SH-SY5Y (cell line): ENCODE measurements around the gene IGDCC3.

ENCODE experiments used
- GATA2 ChIP-seq: IDR thresholded peaks from 2 replicates; pipeline ENCODE4 v1.6.1; 2011; ENCODE audit warnings: mild to moderate bottlenecking, low read depth, low read length
- GATA3 ChIP-seq: IDR thresholded peaks from 2 replicates; pipeline ENCODE4 v1.6.1; 2011; ENCODE audit warnings: low read depth, mild to moderate bottlenecking, low read length, moderate library complexity

GRCh38 chr15:65383456-65383855, 5.7 kb upstream of the IGDCC3 start:
- TF ChIP-seq GATA3: no peak
- TF ChIP-seq GATA2: no peak
